K562 (cell line): Measurements from ENCODE around the gene NUAK1.

Experiments
- ARID1B ChIP-seq: fragments of 450-650 bp; IDR thresholded peaks from 2 replicates; pipeline ENCODE4 v1.6.1; 2016; ENCODE audit warnings: antibody characterized with exemption, mild to moderate bottlenecking, inconsistent platforms
- ASH1L ChIP-seq: fragments of 450-650 bp; IDR thresholded peaks from 2 replicates; pipeline ENCODE4 v1.6.1; 2018; ENCODE audit warnings: borderline replicate concordance, mild to moderate bottlenecking, low read depth; ENCODE audit not compliant: partially characterized antibody
- CAMTA2 ChIP-seq: fragments of 250-450 bp; sonication (Bioruptor Pico); conservative IDR thresholded peaks from 2 replicates; pipeline ENCODE4 v1.5.1; 2022
- DMBX1 ChIP-seq: fragments of 250-450 bp; sonication (Bioruptor Pico); IDR thresholded peaks from 2 replicates; pipeline ENCODE4 v1.8.0; 2022; ENCODE audit warnings: inconsistent platforms, mild to moderate bottlenecking, moderate library complexity, borderline replicate concordance
- EZH2 ChIP-seq: IDR thresholded peaks from 2 replicates; pipeline ENCODE4 v1.6.1; 2012; ENCODE audit warnings: low read depth, mild to moderate bottlenecking, inconsistent platforms, low read length, borderline replicate concordance
- HDAC2 ChIP-seq: fragments of 450-650 bp; IDR thresholded peaks from 2 replicates; pipeline ENCODE4 v1.6.1; 2016; ENCODE audit warnings: mild to moderate bottlenecking
- HNRNPL ChIP-seq: fragments of 200-400 bp; formaldehyde crosslinking; IDR thresholded peaks from 2 replicates; pipeline ENCODE4 v1.6.1; 2017; ENCODE audit warnings: low read depth, mild to moderate bottlenecking, low read length
- JUN ChIP-seq, 2 experiments: sonication (generic) in 1 of 2; formaldehyde crosslinking in 1 of 2; IDR thresholded peaks; 2 replicates each; pipeline versions ENCODE4 v1.6.1 to v1.8.0; 2012 to 2022; ENCODE audit warnings: borderline replicate concordance in 2 of 2, mild to moderate bottlenecking in 2 of 2, improper control_type of control experiment in 1 of 2, low read depth in 1 of 2, low read length in 1 of 2, missing genetic modification reagents in 1 of 2
- MTF1 ChIP-seq: fragments of 250-450 bp; sonication (Bioruptor Pico); IDR thresholded peaks from 2 replicates; pipeline ENCODE4 v1.9.0; 2021; ENCODE audit warnings: moderate library complexity, mild to moderate bottlenecking, inconsistent platforms, borderline replicate concordance
- YY1 ChIP-seq, 3 experiments: IDR thresholded peaks; 2 replicates each; pipeline ENCODE4 v1.6.1; 2011; ENCODE audit warnings: low read length in 2 of 3, mild to moderate bottlenecking in 2 of 3, moderate library complexity in 2 of 3, borderline replicate concordance in 1 of 3, control low read depth in 1 of 3, low read depth in 1 of 3; ENCODE audit not compliant: insufficient read depth in 3 of 3, insufficient replicate concordance in 2 of 3, control insufficient read depth in 1 of 3, insufficient read length in 1 of 3; ENCODE audit errors: extremely low read depth in 1 of 3
- ZNF76 ChIP-seq: fragments of 250-450 bp; sonication (Bioruptor Pico); IDR thresholded peaks from 2 replicates; pipeline ENCODE4 v1.4.0; 2020; ENCODE audit warnings: mild to moderate bottlenecking, moderate library complexity, borderline replicate concordance
- TF ChIP-seq, protein P1 (sequence below): sonication (generic); formaldehyde crosslinking; IDR thresholded peaks from 2 replicates; pipeline ENCODE4 v1.8.0; 2022; ENCODE audit warnings: mild to moderate bottlenecking, missing genetic modification reagents
- TF ChIP-seq, protein P2 (sequence below), 3 experiments: fragments of 200-800 bp in 1 of 3; sonication (Bioruptor generic) in 1 of 3; sonication (generic) in 1 of 3; formaldehyde crosslinking in 1 of 3; IDR thresholded peaks; 2 replicates each; pipeline versions ENCODE4 v1.6.1 to v1.8.0; 2016 to 2022; ENCODE audit warnings: mild to moderate bottlenecking in 2 of 3, missing compliant biosample characterization in 2 of 3, missing genetic modification characterization in 2 of 3, missing genetic modification reagents in 1 of 3
- TF ChIP-seq, protein P3 (sequence below), 3 experiments: IDR thresholded peaks in 2 of 3; conservative IDR thresholded peaks in 1 of 3; 2 replicates each; pipeline ENCODE4 v1.5.1; 2011 to 2012; ENCODE audit warnings: low read length in 3 of 3, mild to moderate bottlenecking in 3 of 3, control low read depth in 2 of 3, improper control_type of control experiment in 1 of 3, inconsistent platforms in 1 of 3, low read depth in 1 of 3, mixed read lengths in 1 of 3, moderate library complexity in 1 of 3; ENCODE audit not compliant: insufficient read depth in 2 of 3

DNA sequence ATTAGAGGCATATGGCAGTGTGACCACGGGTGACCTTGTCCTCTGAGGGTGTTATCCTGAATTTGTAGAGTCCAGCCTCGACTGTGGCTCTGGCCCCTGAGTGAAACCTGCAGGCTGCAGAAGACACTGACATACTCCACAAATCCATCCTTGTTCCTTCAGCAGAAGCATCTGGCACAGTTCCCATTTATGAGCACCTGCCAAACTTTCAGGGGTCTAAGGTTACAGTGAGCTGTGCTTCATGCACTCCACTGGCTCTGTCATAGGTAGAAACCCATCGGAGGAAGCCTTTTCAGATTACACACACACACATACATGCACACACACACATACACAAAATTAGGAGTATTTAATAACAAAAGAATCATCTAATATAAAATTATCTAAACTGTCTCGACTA is 13.6 kb upstream of the NUAK1 start:
- TF ChIP-seq ZNF76 (no peak), DMBX1 (CRISPR knock-in tag) (no peak), CAMTA2 (CRISPR knock-in tag) (no peak), HNRNPL (no peak), ASH1L (no peak), MTF1 (CRISPR knock-in tag) (no peak), HDAC2 (no peak), ARID1B (no peak), YY1 (IDR thresholded peaks at IDR 0.05; ENCODE audit: borderline replicate concordance in 1 of 3, control insufficient read depth in 1 of 3, extremely low read depth in 1 of 3, insufficient read depth in 3 of 3, insufficient read length in 1 of 3, insufficient replicate concordance in 2 of 3, low read depth in 1 of 3, low read length in 2 of 3) (no peak), JUN (IDR thresholded peaks at IDR 0.05; ENCODE audit: borderline replicate concordance, low read depth, low read length) (no peak), JUN (CRISPR knock-in tag; IDR thresholded peaks at IDR 0.05; ENCODE audit: borderline replicate concordance) (no peak), EZH2 (no peak)
- TF ChIP-seq, protein P1, sequence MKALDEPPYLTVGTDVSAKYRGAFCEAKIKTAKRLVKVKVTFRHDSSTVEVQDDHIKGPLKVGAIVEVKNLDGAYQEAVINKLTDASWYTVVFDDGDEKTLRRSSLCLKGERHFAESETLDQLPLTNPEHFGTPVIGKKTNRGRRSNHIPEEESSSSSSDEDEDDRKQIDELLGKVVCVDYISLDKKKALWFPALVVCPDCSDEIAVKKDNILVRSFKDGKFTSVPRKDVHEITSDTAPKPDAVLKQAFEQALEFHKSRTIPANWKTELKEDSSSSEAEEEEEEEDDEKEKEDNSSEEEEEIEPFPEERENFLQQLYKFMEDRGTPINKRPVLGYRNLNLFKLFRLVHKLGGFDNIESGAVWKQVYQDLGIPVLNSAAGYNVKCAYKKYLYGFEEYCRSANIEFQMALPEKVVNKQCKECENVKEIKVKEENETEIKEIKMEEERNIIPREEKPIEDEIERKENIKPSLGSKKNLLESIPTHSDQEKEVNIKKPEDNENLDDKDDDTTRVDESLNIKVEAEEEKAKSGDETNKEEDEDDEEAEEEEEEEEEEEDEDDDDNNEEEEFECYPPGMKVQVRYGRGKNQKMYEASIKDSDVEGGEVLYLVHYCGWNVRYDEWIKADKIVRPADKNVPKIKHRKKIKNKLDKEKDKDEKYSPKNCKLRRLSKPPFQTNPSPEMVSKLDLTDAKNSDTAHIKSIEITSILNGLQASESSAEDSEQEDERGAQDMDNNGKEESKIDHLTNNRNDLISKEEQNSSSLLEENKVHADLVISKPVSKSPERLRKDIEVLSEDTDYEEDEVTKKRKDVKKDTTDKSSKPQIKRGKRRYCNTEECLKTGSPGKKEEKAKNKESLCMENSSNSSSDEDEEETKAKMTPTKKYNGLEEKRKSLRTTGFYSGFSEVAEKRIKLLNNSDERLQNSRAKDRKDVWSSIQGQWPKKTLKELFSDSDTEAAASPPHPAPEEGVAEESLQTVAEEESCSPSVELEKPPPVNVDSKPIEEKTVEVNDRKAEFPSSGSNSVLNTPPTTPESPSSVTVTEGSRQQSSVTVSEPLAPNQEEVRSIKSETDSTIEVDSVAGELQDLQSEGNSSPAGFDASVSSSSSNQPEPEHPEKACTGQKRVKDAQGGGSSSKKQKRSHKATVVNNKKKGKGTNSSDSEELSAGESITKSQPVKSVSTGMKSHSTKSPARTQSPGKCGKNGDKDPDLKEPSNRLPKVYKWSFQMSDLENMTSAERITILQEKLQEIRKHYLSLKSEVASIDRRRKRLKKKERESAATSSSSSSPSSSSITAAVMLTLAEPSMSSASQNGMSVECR (CRISPR knock-in tag): no peak
- TF ChIP-seq, protein P2, sequence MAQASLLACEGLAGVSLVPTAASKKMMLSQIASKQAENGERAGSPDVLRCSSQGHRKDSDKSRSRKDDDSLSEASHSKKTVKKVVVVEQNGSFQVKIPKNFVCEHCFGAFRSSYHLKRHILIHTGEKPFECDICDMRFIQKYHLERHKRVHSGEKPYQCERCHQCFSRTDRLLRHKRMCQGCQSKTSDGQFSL (CRISPR knock-in tag; IDR thresholded peaks at IDR 0.05): no peak
- TF ChIP-seq, protein P2 (tag; IDR thresholded peaks at IDR 0.05): no peak
- TF ChIP-seq, protein P3, sequence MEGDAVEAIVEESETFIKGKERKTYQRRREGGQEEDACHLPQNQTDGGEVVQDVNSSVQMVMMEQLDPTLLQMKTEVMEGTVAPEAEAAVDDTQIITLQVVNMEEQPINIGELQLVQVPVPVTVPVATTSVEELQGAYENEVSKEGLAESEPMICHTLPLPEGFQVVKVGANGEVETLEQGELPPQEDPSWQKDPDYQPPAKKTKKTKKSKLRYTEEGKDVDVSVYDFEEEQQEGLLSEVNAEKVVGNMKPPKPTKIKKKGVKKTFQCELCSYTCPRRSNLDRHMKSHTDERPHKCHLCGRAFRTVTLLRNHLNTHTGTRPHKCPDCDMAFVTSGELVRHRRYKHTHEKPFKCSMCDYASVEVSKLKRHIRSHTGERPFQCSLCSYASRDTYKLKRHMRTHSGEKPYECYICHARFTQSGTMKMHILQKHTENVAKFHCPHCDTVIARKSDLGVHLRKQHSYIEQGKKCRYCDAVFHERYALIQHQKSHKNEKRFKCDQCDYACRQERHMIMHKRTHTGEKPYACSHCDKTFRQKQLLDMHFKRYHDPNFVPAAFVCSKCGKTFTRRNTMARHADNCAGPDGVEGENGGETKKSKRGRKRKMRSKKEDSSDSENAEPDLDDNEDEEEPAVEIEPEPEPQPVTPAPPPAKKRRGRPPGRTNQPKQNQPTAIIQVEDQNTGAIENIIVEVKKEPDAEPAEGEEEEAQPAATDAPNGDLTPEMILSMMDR (IDR thresholded peaks at IDR 0.05 in 2 of 3, conservative IDR thresholded peaks at IDR 0.05 in 1 of 3; ENCODE audit: insufficient read depth in 2 of 3, low read depth in 1 of 3, low read length in 3 of 3): no peak
